HG03460 (cell line): Measurements from ENCODE around the gene NPR2.

ENCODE experiments used
- ATAC-seq: cut with Tn5 transposase; IDR thresholded peaks from one replicate; pipeline ENCODE4 v1.9.1; 2021; ENCODE audit not compliant: unreplicated experiment

Gene NPR2

GRCh38 chr9:35829084-35829763, 37.8 kb downstream of the NPR2 start, which contains the start of gene TMEM8B:
TSS of gene TMEM8B (plus strand) at chr9:35829228. CDS start at chr9:35829448, 220 bp downstream.
- peak; percentile 72 for ATAC-seq

GRCh38 chr9:35829764-35830096, 38.3 kb downstream of the NPR2 start:
- no peak for ATAC-seq

- no peak for ATAC-seq
These were observed 39.6 kb downstream of the NPR2 start for GRCh38 chr9:35831040-35831439.

- no peak for ATAC-seq
These were observed 41.4 kb downstream of the NPR2 start for GRCh38 chr9:35832814-35833213.

GRCh38 chr9:35834260-35835215, 43.1 kb downstream of the NPR2 start:
- ATAC-seq, result no peak

- no peak for ATAC-seq
These were observed 43.8 kb downstream of the NPR2 start for GRCh38 chr9:35835216-35835632.

- ATAC-seq, result no peak
These were observed 44.4 kb downstream of the NPR2 start for GRCh38 chr9:35835766-35836165.

- no peak for ATAC-seq
These were observed 45.2 kb downstream of the NPR2 start for GRCh38 chr9:35836595-35836994.

GRCh38 chr9:35839926-35840325, 48.5 kb downstream of the NPR2 start:
- no peak for ATAC-seq

- no peak for ATAC-seq
These were observed 49.7 kb downstream of the NPR2 start for GRCh38 chr9:35840881-35841644.

- no peak for ATAC-seq
These were observed 50.2 kb downstream of the NPR2 start for GRCh38 chr9:35841645-35841900.

- no peak for ATAC-seq
These were observed 50.8 kb downstream of the NPR2 start for GRCh38 chr9:35842020-35842745.

GRCh38 chr9:35842795-35843194, 51.4 kb downstream of the NPR2 start:
- peak; percentile 71 for ATAC-seq

- ATAC-seq, result no peak
These were observed 53.4 kb downstream of the NPR2 start for GRCh38 chr9:35844628-35845270.

- no peak for ATAC-seq
These were observed 54.7 kb downstream of the NPR2 start for GRCh38 chr9:35845824-35846771.

- peak; percentile 93 for ATAC-seq
These were observed 56.6 kb downstream of the NPR2 start for GRCh38 chr9:35847792-35848572.

- ATAC-seq, result no peak
These were observed 61.0 kb downstream of the NPR2 start for GRCh38 chr9:35852267-35852815.
